Thyroid gland (tissue), 4 donors: ENCODE measurements around the gene PDGFRB. TPM values are rescaled to one million over a fixed set of nuclear protein-coding genes. Genes with fewer than 3 reads are reported as not detected.

Experiments used
- DNase-seq, 2 donors: peaks; one replicate each; pipeline ENCODE4 v3.0.0-alpha.2; 2019
- H3K27ac ChIP-seq, 3 donors: fragments of 200-600 bp; sonication (generic); 1 replicate in 2 of 3; 2 replicates in 1 of 3; pipeline ENCODE4 v1.5.1; 2016 to 2019; ENCODE audit warnings: mild to moderate bottlenecking in 1 of 3, moderate library complexity in 1 of 3
- H3K27me3 ChIP-seq: fragments of 200-600 bp; sonication (generic); one replicate; pipeline ENCODE4 v1.5.1; 2019
- H3K36me3 ChIP-seq, 2 donors: fragments of 200-600 bp; sonication (generic); one replicate each; pipeline ENCODE4 v1.5.1; 2016 to 2019
- H3K4me1 ChIP-seq, 2 donors: fragments of 200-600 bp; sonication (generic); one replicate each; pipeline ENCODE4 v1.5.1; 2017 to 2019
- H3K4me3 ChIP-seq, 3 donors: fragments of 200-600 bp; sonication (generic); replicated peaks in 1 of 3; 1 replicate in 2 of 3; 2 replicates in 1 of 3; pipeline ENCODE4 v1.5.1; 2016; ENCODE audit warnings: mild to moderate bottlenecking in 1 of 3
- H3K9me3 ChIP-seq: fragments of 200-600 bp; sonication (generic); one replicate; pipeline ENCODE4 v1.5.1; 2017
- CTCF ChIP-seq, 6 experiments: fragments of 200-600 bp in 3 of 6; fragments of 450-650 bp in 3 of 6; sonication (generic) in 3 of 6; IDR thresholded peaks; one replicate each; pipeline ENCODE4 v1.5.1; 2016 to 2019; ENCODE audit warnings: antibody characterized with exemption in 6 of 6, mild to moderate bottlenecking in 2 of 6, inconsistent platforms in 1 of 6, moderate library complexity in 1 of 6
- POLR2A ChIP-seq, 2 donors: fragments of 450-650 bp; IDR thresholded peaks; one replicate each; pipeline ENCODE4 v1.6.1; 2017; ENCODE audit warnings: antibody characterized with exemption in 2 of 2, mild to moderate bottlenecking in 2 of 2, moderate library complexity in 1 of 2
- WGBS, 2 donors: methylation state at CpG; one replicate each; pipeline ENCODE4 v1.1.5; 2017; 5-methylcytosine and 5-hydroxymethylcytosine counted together
- intact Hi-C: fragments of 100-400 bp; cut with DNase I; formaldehyde crosslinking; loops from one replicate; pipeline ENCODE4 v1.15.1; 2023
- total RNA-seq, 4 donors: library from RNA; depleted of rRNA; stranded (reverse); fragments of >200 nt; gene quantifications; one replicate each; pipeline ENCODE4 v1.2.3, GENCODE V29; 2016

Gene PDGFRB
- total RNA-seq, 4 donors from 2014 or later = 47.3 to 108 (median 84.8) TPM

- no peak overlapping the region for H3K27ac ChIP-seq
- H3K36me3 ChIP-seq = no peaks in the 10 kb centered on the region
- intact Hi-C loops = no loop called here
- no peaks in the 10 kb centered on the region for H3K9me3 ChIP-seq
- H3K4me3 ChIP-seq = no peak overlapping the region
- TF ChIP-seq CTCF (IDR thresholded peaks at IDR 0.05) (no peak), POLR2A (IDR thresholded peaks at IDR 0.05) (no peak)
- peaks cover 0 to 5% of the 10 kb centered on the region in 2 donors for H3K4me1 ChIP-seq
- 88 to 91% methylated on average over 4 to 8 of the region's 8 CpGs for WGBS, 2 donors
- no peaks in the 10 kb centered on the region for H3K27me3 ChIP-seq
- no peak for DNase-seq
Measured at GRCh38 chr5:150077996-150078801, 77.4 kb downstream of the PDGFRB start.

GRCh38 chr5:150077060-150077459 lies 78.6 kb downstream of the PDGFRB start:
- intact Hi-C loops = no loop called here

GRCh38 chr5:150075806-150076205 lies 79.8 kb downstream of the PDGFRB start:
- H3K4me3 ChIP-seq = no peak overlapping the region
- H3K36me3 ChIP-seq = no peaks in the 10 kb centered on the region
- H3K9me3 ChIP-seq = no peaks in the 10 kb centered on the region
- TF ChIP-seq CTCF (IDR thresholded peaks at IDR 0.05) = no peak
- TF ChIP-seq POLR2A (IDR thresholded peaks at IDR 0.05) = no peak
- DNase-seq = no peak
- intact Hi-C loops = no loop called here
- WGBS, 2 donors = 84 to 92% methylated on average over 4 of the region's 4 CpGs
- H3K27me3 ChIP-seq = no peaks in the 10 kb centered on the region
- no peak overlapping the region for H3K27ac ChIP-seq
- H3K4me1 ChIP-seq = no peaks in the 10 kb centered on the region

More at GRCh38 chr5:150077060-150077459, 78.6 kb downstream of the PDGFRB start:
- no peak for TF ChIP-seq POLR2A (IDR thresholded peaks at IDR 0.05)
- TF ChIP-seq CTCF (IDR thresholded peaks at IDR 0.05) = no peak
- WGBS, 2 donors = 82 to 88% methylated on average over 8 of the region's 8 CpGs
- peaks cover 0 to 5% of the 10 kb centered on the region in 2 donors for H3K4me1 ChIP-seq
- no peak for DNase-seq
- H3K36me3 ChIP-seq = no peaks in the 10 kb centered on the region
- no peaks in the 10 kb centered on the region for H3K9me3 ChIP-seq
- no peak overlapping the region for H3K4me3 ChIP-seq
- H3K27ac ChIP-seq = no peak overlapping the region
- H3K27me3 ChIP-seq = no peaks in the 10 kb centered on the region

- Histone ChIP-seq H3K4me1 (no peaks in the 10 kb centered on the region), H3K36me3 (no peaks in the 10 kb centered on the region), H3K9me3 (no peaks in the 10 kb centered on the region), H3K27me3 (no peaks in the 10 kb centered on the region), H3K27ac (no peak overlapping the region), H3K4me3 (no peak overlapping the region)
- intact Hi-C loops = no loop called here
- DNase-seq = no peak
- 69 to 88% methylated on average over 4 of the region's 4 CpGs for WGBS, 2 donors
- TF ChIP-seq POLR2A (IDR thresholded peaks at IDR 0.05) (no peak), CTCF (IDR thresholded peaks at IDR 0.05) (no peak)
Measured at GRCh38 chr5:150075233-150075632, 80.4 kb downstream of the PDGFRB start.

GRCh38 chr5:150073677-150074076 lies 82.0 kb downstream of the PDGFRB start:
- 84 to 86% methylated on average over 3 of the region's 3 CpGs for WGBS, 2 donors
- Histone ChIP-seq H3K4me1 (no peaks in the 10 kb centered on the region), H3K27me3 (no peaks in the 10 kb centered on the region), H3K4me3 (no peak overlapping the region), H3K9me3 (no peaks in the 10 kb centered on the region), H3K36me3 (no peaks in the 10 kb centered on the region), H3K27ac (no peak overlapping the region)
- DNase-seq = no peak
- TF ChIP-seq CTCF (IDR thresholded peaks at IDR 0.05) (no peak), POLR2A (IDR thresholded peaks at IDR 0.05) (no peak)
- intact Hi-C loops = no loop called here
